GM12875 (cell line): ENCODE data around the gene FCRLA.
"Not testable (repeated sequence)": the region's sequence is repeated elsewhere in the genome, so short reads cannot be mapped to it uniquely, and the experiment has no call there.

Experiments used
- H3K4me3 ChIP-seq: one replicate; pipeline ENCODE4 v1.5.1; 2011; ENCODE audit warnings: low read depth, low read length, control low read depth
- CTCF ChIP-seq: IDR thresholded peaks from 2 replicates; pipeline ENCODE4 v1.5.1; 2011; ENCODE audit warnings: low read depth, mild to moderate bottlenecking, control low read depth, inconsistent platforms, low read length, moderate library complexity, borderline replicate concordance; ENCODE audit not compliant: insufficient read depth

Gene FCRLA

GRCh38 chr1:161676958-161677689, 29.9 kb upstream of the FCRLA start:
- TF ChIP-seq CTCF = no peak
- no peak overlapping the region for H3K4me3 ChIP-seq

- H3K4me3 ChIP-seq = no peak overlapping the region
- no peak for TF ChIP-seq CTCF
Observed at GRCh38 chr1:161678500-161678899, 28.5 kb upstream of the FCRLA start.

- TF ChIP-seq CTCF = no peak
- no peak overlapping the region for H3K4me3 ChIP-seq
Observed at GRCh38 chr1:161681879-161682278, 25.1 kb upstream of the FCRLA start.

- no peak overlapping the region for H3K4me3 ChIP-seq
- no peak for TF ChIP-seq CTCF
Observed at GRCh38 chr1:161688946-161689345, 18.1 kb upstream of the FCRLA start.

- H3K4me3 ChIP-seq = no peak overlapping the region
- no peak for TF ChIP-seq CTCF
Observed at GRCh38 chr1:161691846-161692245, 15.2 kb upstream of the FCRLA start.

- not testable (repeated sequence) for H3K4me3 ChIP-seq
Observed at GRCh38 chr1:161693020-161693712, 13.9 kb upstream of the FCRLA start.

GRCh38 chr1:161698302-161698701, 8.7 kb upstream of the FCRLA start:
- not testable (repeated sequence) for H3K4me3 ChIP-seq

GRCh38 chr1:161702250-161702649, 4.8 kb upstream of the FCRLA start:
- H3K4me3 ChIP-seq = no peak overlapping the region
- TF ChIP-seq CTCF = no peak
